Measurements from ENCODE around the gene STRA8. TPM values are rescaled to one million over a fixed set of nuclear protein-coding genes. Genes with fewer than 3 reads are reported as not detected.

STRA8 gene
- total RNA-seq, 6 donors from 2014 or later = not detected

DNA sequence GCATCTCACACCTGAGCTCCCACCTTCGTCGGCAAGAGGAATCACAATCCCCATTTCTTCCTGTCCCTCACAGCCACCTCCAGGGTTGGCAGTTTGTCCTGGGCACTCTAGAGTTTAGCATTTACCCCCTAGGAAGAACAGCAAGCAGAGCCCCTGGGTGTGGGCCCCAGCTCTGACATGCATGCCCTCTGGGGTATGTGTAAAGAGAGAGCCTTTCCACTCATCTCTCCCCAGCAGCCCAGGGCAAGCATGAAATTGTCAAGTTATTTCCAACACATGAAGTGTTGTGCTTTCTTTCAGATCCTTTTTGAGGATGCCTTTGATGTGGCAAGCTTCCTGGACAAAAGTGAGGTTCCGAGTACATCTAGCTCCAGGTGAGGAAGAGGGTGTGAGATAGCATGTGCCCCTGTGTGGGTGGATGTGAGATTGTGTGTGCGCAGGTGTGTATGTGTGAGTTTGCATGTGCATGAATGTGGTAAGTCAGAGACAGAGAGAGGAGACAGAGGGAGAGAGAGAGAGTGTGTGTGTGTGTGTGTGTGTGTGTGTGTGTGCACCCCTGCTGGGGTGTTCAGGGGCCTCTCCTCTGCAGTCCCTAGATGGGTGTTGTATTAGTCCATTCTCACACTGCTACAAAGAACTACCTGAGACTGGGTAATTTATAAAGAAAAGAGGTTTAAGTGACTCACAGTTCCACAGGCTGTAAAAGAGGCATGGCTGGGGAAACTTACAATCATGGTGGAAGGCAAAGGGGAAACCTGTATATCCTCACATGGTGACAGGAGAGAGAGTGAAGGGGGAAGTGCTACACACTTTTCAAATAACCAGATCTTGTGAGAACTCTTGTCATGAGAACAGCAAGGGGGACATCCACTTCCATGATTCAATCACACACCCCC is 18.1 kb downstream of the STRA8 start:
- no peak overlapping the region for H3K4me3 ChIP-seq
- H3K9me3 ChIP-seq = no peaks in the 10 kb centered on the region
- 85 to 91% methylated on average over 4 of the region's 4 CpGs for WGBS, 2 donors
- no peak overlapping the region for H3K27ac ChIP-seq
- no peak for ATAC-seq (ENCODE audit: low FRiP score in 2 of 2)
- TF ChIP-seq POLR2A (IDR thresholded peaks at IDR 0.05) = no peak
- TF ChIP-seq EP300 (IDR thresholded peaks at IDR 0.05) = no peak
- TF ChIP-seq, protein P1, sequence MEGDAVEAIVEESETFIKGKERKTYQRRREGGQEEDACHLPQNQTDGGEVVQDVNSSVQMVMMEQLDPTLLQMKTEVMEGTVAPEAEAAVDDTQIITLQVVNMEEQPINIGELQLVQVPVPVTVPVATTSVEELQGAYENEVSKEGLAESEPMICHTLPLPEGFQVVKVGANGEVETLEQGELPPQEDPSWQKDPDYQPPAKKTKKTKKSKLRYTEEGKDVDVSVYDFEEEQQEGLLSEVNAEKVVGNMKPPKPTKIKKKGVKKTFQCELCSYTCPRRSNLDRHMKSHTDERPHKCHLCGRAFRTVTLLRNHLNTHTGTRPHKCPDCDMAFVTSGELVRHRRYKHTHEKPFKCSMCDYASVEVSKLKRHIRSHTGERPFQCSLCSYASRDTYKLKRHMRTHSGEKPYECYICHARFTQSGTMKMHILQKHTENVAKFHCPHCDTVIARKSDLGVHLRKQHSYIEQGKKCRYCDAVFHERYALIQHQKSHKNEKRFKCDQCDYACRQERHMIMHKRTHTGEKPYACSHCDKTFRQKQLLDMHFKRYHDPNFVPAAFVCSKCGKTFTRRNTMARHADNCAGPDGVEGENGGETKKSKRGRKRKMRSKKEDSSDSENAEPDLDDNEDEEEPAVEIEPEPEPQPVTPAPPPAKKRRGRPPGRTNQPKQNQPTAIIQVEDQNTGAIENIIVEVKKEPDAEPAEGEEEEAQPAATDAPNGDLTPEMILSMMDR (IDR thresholded peaks at IDR 0.05) = no peak
- no peak for TF ChIP-seq POLR2AphosphoS5 (IDR thresholded peaks at IDR 0.05)
- no peaks in the 10 kb centered on the region for H3K27me3 ChIP-seq
- no peaks in the 10 kb centered on the region for H3K36me3 ChIP-seq
- DNase-seq = no peak
- peaks cover 15 to 18% (median 17%) of the 10 kb centered on the region in 4 donors for H3K4me1 ChIP-seq

DNA sequence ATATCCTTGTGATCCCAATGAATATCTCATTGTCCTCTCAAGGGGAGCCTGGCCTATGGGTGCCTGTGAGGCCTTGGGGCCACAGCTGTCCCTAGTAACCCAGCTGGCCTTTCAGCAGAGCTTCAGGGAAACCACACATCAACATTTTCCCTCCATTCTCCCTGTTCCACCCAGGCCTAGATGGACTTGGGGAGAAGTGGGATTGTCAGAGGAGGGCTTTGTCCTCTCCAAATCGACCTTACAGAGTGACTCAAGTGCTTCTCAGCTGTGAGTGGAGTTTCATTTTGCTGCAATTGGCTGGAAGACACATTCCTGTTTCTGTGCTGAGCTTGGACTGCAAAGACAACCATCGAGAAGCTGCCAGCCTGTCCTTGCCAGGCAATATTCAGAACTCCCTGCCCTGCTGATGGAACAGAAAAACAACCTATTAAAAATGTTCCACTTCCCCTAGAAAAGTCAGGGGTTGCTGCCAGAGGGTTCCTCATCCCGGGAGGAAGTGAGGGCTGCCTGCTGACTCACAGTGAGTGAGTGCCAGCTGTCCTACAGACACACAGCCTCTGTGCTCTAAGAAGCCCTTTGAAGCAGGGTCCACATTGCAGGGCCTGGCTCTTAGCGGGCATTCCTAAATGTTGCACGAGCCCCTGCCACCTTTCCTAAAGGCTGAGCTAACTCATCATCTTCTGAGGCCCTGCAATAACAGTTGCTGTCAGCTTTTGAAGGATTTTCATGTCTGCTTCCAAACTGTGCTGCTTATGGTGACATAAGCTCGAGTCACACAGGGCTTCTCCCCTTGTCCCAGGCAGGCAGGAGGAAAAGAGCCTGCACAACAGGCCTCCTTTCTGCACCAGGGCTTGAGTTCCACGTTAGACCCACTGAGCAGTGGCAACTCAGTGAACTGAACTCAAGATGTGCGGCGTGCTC is 20.5 kb downstream of the STRA8 start:
- Histone ChIP-seq H3K4me3 (no peak overlapping the region), H3K9me3 (no peaks in the 10 kb centered on the region), H3K36me3 (no peaks in the 10 kb centered on the region), H3K27me3 (no peaks in the 10 kb centered on the region), H3K27ac (peak overlapping the region; percentile 56 to 83 (median 78)), H3K4me1 (peaks cover 15 to 18% (median 17%) of the 10 kb centered on the region in 4 donors)
- DNase-seq (peak in 1 of 2 donors; percentile 82), ATAC-seq (ENCODE audit: low FRiP score in 2 of 2) (peak; percentile 78 to 91)
- WGBS, 2 donors = 5 to 41% methylated on average over 3 to 9 of the region's 9 CpGs
- TF ChIP-seq, protein P1 (IDR thresholded peaks at IDR 0.05) = no peak
- TF ChIP-seq POLR2A (IDR thresholded peaks at IDR 0.05) (peak in 1 of 4 donors; percentile 24), POLR2AphosphoS5 (IDR thresholded peaks at IDR 0.05) (peak in 1 of 2 donors; percentile 8)

DNA sequence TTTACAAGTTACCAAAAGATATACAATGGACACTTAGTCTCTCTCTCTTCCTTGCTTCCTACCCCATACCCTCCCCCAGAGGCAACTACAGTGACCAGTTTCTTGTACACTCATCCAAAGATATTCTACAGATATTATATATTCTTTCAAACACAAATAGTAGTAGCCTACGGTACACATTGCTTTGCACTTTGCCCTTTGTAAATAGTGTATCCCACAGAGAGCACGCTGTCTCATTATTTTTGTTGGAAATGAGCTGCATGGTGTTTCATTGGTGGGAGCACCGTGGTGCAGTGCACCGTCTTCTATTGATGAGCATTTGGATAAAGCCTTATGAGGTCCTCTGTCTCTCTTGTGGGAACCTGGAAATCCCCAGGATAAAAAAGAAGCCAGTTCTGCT is 24.2 kb downstream of the STRA8 start:
- peaks cover 15 to 18% (median 17%) of the 10 kb centered on the region in 4 donors for H3K4me1 ChIP-seq
- no peak overlapping the region for H3K27ac ChIP-seq
- H3K27me3 ChIP-seq = no peaks in the 10 kb centered on the region
- DNase-seq (no peak), ATAC-seq (ENCODE audit: low FRiP score in 2 of 2) (no peak)
- no peak overlapping the region for H3K4me3 ChIP-seq
- TF ChIP-seq POLR2AphosphoS5 (IDR thresholded peaks at IDR 0.05) (no peak), POLR2A (IDR thresholded peaks at IDR 0.05) (no peak), EP300 (IDR thresholded peaks at IDR 0.05) (no peak)
- TF ChIP-seq, protein P1 (IDR thresholded peaks at IDR 0.05) = no peak
- H3K36me3 ChIP-seq = no peaks in the 10 kb centered on the region
- WGBS, 2 donors = 85 to 93% methylated on average over 4 of the region's 4 CpGs
- no peaks in the 10 kb centered on the region for H3K9me3 ChIP-seq

DNA sequence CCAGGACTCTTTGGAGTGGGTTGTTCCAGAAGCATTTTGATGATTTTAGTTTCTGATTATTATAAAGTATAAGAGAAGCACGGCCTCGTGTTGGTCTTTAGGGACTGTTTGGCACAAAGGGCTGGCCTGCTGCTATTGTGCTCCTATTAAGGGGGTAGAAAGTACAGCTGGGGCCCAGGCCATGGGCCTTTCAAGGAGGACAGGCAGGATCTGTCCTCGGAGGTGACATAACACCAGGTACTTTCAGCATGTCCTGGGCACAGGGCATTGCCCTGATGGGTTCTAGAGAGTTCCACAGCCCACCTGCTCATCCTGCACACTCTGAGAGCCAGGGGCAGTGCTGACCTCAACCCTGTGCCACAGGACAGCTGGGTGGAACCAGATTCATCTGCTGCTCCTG is 24.9 kb downstream of the STRA8 start:
- Histone ChIP-seq H3K4me1 (peaks cover 11 to 14% (median 14%) of the 10 kb centered on the region in 4 donors), H3K27me3 (no peaks in the 10 kb centered on the region), H3K9me3 (no peaks in the 10 kb centered on the region), H3K27ac (no peak overlapping the region), H3K4me3 (no peak overlapping the region), H3K36me3 (no peaks in the 10 kb centered on the region)
- 73 to 93% methylated on average over 3 of the region's 3 CpGs for WGBS, 2 donors
- no peak for ATAC-seq (ENCODE audit: low FRiP score in 2 of 2)
- TF ChIP-seq, protein P1 (IDR thresholded peaks at IDR 0.05) = no peak
- no peak for TF ChIP-seq POLR2A (IDR thresholded peaks at IDR 0.05)
- TF ChIP-seq EP300 (IDR thresholded peaks at IDR 0.05) = no peak
- TF ChIP-seq POLR2AphosphoS5 (IDR thresholded peaks at IDR 0.05) = no peak
- no peak for DNase-seq

All from upper lobe of left lung (tissue), 6 donors.